ENCODE results near the gene PTPN2. TPM values are rescaled to one million over a fixed set of nuclear protein-coding genes. Genes with fewer than 3 reads are reported as not detected.

PTPN2 gene
- total and polyA plus RNA-seq, 9 of the 15 experiments (the other 6 are each of a cell fraction or from before 2014, with no cell fraction given) = 36.6 to 66.4 (median 43.8) TPM

DNA sequence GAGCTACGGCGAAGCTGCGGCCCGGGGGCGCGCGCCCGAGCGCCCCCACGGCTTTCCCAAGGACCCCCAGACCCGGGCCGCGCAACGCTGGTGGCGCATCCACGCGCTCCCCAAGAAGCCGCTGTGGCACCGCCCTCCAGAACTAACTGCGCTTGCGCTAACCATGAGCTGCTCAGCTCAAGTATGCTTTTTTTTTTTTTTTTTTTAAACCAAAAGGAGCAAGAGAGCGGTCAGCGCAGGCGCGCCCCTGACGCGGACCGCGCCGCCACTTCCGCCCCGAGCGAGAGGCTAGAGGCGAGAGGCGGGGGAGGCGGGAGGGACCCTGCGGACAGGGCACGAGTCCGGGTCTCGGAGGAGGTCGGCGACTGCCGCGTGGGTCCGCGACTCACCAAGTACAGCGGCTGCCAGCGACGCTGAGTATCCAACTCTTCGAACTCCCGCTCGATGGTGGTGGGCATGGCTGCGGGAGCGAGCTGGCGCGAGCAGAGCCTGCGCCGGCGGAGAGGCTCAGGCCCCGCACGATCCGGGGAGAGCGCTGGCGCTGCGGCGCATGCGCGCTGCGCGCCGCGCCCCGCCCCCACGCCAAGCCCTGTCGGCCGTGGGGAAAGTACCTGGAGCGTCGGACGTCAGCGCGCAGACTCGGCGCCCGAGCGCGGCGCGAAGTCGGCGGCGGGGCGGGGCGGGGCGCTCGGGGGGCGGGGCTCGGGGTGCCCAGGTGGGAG is at the start of gene PTPN2 (continued):
- TF ChIP-seq YY1 (IDR thresholded peaks at IDR 0.05; ENCODE audit: borderline replicate concordance in 1 of 3, control insufficient read depth in 1 of 3, extremely low read depth in 1 of 3, insufficient read depth in 3 of 3, insufficient read length in 1 of 3, insufficient replicate concordance in 2 of 3, low read depth in 1 of 3, low read length in 2 of 3) = peak in 2 of 3 experiments; percentile 33 to 47
- TF ChIP-seq, protein P1, sequence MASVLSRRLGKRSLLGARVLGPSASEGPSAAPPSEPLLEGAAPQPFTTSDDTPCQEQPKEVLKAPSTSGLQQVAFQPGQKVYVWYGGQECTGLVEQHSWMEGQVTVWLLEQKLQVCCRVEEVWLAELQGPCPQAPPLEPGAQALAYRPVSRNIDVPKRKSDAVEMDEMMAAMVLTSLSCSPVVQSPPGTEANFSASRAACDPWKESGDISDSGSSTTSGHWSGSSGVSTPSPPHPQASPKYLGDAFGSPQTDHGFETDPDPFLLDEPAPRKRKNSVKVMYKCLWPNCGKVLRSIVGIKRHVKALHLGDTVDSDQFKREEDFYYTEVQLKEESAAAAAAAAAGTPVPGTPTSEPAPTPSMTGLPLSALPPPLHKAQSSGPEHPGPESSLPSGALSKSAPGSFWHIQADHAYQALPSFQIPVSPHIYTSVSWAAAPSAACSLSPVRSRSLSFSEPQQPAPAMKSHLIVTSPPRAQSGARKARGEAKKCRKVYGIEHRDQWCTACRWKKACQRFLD (CRISPR knock-in tag; IDR thresholded peaks at IDR 0.05) = no peak
- TF ChIP-seq TAF7 (tag; IDR thresholded peaks at IDR 0.05) = peak; percentile 82
- TF ChIP-seq, protein P2, sequence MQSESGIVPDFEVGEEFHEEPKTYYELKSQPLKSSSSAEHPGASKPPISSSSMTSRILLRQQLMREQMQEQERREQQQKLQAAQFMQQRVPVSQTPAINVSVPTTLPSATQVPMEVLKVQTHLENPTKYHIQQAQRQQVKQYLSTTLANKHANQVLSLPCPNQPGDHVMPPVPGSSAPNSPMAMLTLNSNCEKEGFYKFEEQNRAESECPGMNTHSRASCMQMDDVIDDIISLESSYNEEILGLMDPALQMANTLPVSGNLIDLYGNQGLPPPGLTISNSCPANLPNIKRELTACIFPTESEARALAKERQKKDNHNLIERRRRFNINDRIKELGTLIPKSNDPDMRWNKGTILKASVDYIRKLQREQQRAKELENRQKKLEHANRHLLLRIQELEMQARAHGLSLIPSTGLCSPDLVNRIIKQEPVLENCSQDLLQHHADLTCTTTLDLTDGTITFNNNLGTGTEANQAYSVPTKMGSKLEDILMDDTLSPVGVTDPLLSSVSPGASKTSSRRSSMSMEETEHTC (IDR thresholded peaks at IDR 0.05) = no peak
- no peak for TF ChIP-seq PTTG1 (tag; IDR thresholded peaks at IDR 0.05; ENCODE audit: low read depth)
- TF ChIP-seq, protein P3, sequence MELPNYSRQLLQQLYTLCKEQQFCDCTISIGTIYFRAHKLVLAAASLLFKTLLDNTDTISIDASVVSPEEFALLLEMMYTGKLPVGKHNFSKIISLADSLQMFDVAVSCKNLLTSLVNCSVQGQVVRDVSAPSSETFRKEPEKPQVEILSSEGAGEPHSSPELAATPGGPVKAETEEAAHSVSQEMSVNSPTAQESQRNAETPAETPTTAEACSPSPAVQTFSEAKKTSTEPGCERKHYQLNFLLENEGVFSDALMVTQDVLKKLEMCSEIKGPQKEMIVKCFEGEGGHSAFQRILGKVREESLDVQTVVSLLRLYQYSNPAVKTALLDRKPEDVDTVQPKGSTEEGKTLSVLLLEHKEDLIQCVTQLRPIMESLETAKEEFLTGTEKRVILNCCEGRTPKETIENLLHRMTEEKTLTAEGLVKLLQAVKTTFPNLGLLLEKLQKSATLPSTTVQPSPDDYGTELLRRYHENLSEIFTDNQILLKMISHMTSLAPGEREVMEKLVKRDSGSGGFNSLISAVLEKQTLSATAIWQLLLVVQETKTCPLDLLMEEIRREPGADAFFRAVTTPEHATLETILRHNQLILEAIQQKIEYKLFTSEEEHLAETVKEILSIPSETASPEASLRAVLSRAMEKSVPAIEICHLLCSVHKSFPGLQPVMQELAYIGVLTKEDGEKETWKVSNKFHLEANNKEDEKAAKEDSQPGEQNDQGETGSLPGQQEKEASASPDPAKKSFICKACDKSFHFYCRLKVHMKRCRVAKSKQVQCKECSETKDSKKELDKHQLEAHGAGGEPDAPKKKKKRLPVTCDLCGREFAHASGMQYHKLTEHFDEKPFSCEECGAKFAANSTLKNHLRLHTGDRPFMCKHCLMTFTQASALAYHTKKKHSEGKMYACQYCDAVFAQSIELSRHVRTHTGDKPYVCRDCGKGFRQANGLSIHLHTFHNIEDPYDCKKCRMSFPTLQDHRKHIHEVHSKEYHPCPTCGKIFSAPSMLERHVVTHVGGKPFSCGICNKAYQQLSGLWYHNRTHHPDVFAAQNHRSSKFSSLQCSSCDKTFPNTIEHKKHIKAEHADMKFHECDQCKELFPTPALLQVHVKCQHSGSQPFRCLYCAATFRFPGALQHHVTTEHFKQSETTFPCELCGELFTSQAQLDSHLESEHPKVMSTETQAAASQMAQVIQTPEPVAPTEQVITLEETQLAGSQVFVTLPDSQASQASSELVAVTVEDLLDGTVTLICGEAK (IDR thresholded peaks at IDR 0.05) = peak; percentile 59
- TF ChIP-seq, protein P3 (CRISPR knock-in tag; IDR thresholded peaks at IDR 0.05) = no peak
- TF ChIP-seq NR2F6 (CRISPR knock-in tag; IDR thresholded peaks at IDR 0.05) = 0 out of 2 replicates have a peak, but pooled peaks have one; percentile 17
- peak; percentile 36; the same call in 1 of the 2 replicates for TF ChIP-seq FOSL1 (tag; conservative IDR thresholded peaks at IDR 0.05)
- no peak for TF ChIP-seq HSF4 (CRISPR knock-in tag; IDR thresholded peaks at IDR 0.05; ENCODE audit: borderline replicate concordance)
- TF ChIP-seq ZNF133 (CRISPR knock-in tag; IDR thresholded peaks at IDR 0.05) = no peak

All from K562 (cell line).